ENCODE results near the gene DSTN.

- no peak for TF ChIP-seq CTCF (IDR thresholded peaks at IDR 0.05)
- TF ChIP-seq POLR2A (IDR thresholded peaks at IDR 0.05): no peak
- no peak for TF ChIP-seq POLR2AphosphoS5 (IDR thresholded peaks at IDR 0.05)
These were observed 69.0 kb downstream of the DSTN start for GRCh38 chr20:17638835-17639407.

Data from breast epithelium (tissue), 3 donors.